Ecto neural progenitor cell (in vitro differentiated cells): ENCODE measurements around the gene PDE11A.

Experiments used
- DNase-seq: peaks from one replicate; pipeline ENCODE4 v3.0.0-alpha.2; 2018; ENCODE audit warnings: low spot score

The PDE11A gene

DNA sequence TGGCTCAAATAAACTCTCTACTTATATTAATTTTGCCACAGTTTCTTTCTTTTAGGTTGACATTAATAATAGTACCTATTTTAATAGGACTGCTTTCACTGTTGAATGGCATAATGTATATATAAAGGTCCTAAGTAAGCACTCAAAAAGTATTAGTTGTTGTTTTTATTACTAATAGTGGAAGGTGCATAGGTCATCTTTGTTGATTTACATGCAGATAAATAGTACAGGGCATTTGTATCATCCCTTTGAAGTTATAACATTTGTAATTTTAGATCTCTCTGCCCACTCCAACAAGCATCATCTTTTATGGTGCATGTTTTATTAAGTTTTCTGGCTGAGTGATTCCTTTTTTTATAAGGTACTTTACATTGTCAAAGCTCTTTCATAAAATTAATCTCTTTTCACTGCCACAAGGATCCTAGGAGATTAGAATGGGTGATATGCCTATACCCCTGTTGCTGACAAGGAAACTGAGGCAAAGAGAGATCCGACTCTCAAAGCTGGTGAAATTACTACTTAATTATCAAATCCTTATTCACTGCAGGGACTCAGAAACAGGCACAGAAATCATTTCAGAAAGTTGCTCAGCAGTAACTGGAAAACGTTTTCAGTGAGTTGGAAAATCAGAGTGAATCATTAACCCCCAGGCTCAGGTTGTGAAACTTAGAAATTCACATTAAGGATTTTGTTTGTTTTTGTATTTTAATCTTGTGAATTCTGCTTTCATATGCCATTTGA is 380.4 kb downstream of the PDE11A start:
- DNase-seq, result no peak

DNA sequence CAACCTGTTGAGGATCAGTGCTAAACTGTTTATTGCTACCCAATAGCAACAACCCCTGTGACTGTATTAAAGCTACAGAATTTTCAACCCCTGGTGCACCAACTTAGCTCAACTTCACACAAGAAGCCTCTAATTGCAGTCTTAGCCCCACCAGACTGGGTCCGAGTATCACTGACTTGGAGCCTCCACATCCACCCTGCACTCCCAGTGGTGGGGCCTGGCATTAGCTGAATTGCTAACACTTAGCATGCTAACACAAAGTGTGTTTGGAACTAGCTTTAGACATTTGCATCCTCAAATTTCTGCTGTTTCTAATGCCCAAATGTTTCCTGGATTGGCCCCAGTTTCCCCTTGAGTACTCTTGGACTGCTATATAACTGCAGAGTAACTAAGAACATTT is 381.4 kb downstream of the PDE11A start:
- DNase-seq, result no peak

DNA sequence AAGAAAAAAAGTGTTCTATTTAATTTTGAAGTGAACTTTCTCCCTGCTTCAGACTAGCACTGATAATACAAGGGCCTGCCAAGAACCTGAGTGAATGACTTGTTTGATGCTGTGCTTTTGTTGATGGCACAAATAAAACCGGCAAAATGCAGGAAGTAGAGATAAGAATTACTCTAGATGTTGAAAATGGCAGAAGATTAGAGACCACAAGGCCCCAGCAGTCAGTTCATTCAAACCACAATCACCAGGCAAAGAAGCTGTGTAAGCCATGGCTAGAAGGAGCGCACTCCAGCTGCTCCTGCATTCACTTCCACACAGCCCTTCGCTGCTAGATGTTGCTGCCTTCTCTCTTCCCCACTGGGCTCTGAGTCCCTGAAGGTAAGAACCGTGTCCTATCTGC is 383.0 kb downstream of the PDE11A start:
- DNase-seq, result no peak

- no peak for DNase-seq
These were observed 383.7 kb downstream of the PDE11A start for GRCh38 chr2:177688844-177689243.

GRCh38 chr2:177683661-177684069 is 388.9 kb downstream of the PDE11A start:
- no peak for DNase-seq

DNA sequence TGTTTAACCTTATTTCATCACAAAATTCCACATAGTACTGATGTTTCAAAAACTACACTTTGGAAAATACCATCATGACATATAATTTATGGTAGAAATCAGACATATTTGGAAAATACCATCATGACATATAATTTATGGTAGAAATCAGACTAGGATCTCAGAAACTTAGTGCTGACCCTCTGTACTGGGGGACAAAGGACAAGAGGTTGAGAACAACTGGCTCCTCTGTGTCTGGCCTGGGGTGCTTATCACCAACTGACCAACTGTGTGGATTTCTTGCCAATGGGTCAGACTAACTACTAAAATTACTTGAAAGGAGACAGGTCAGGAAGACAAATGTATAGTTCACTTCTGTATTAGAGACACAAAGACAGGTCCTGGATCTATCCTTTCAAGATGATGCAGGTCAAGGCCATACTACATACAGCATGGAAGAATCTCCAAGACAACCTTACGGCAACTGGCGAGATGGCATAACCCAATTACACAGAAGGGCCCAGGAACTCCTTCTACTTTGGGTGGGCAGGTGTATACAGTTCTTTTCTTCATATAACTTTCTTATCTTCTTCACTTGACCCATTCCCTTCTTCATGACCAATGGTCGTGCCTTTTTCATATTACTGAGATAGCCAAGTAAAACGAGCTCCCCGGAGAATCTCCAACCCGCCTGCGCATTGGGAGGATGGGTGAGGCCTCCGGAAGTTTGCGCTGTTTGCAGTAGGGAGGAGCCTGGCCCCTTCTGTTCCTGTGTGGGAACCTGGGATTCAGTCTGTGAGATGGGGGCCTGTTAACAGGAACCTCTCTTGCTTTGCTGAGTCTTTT is 389.5 kb downstream of the PDE11A start:
- DNase-seq, result no peak

DNA sequence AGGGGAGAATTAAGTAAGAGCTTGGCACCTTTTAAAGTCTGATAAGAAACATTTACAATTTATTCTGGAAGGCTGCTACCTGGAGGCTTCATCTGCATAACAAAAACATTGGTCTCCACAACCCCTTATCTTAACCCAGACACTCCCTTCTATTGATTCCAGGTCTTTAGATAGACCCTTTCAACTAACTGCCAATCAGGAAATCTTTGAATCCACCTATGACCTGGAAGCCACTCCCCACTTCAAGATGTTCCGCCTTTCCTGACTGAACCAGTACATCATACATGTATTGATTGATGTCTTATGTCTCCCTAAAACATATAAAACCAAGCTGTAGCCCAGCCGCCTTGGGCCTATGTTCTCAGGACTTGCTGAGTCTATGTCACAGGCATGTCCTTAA is 390.6 kb downstream of the PDE11A start:
- DNase-seq, result no peak

DNA sequence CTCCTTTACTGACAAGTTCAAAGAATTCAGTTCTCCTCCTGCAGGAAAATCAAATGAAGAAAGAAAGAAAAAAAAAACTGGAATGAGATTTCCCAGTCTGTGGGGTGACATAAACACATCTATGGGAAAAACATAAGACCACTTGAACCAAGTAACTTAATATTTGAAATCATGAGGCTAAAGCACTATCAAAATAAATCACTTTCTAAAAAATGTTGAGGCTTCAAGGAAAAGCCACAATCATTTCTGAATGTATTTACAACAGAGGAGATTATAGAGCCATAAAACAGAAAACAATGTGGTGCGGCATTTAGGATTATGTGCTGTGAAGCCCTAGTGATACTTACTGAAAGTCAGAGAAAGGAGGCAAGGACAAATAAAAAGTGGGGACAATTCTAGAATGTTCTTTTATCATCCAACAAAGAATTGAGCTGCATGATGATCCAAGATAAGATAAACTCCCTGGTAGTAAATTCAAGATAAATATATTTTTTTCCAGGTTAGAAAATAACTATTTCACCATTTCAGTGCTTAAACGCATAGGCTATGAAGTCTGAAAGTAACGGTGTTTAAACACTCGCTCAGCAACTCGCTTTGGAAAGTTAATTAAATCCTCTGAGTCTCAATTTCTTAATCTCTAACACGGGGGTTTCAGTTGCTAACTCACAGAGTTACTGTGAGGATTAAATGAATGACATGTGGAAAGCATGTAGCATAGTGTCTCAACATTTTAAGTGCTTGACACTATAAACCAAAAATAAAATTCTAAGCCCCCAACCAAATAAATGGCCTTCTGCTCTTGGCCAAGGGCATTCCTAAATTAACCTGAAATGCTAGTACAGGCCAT is 391.5 kb downstream of the PDE11A start:
- DNase-seq, result no peak

DNA sequence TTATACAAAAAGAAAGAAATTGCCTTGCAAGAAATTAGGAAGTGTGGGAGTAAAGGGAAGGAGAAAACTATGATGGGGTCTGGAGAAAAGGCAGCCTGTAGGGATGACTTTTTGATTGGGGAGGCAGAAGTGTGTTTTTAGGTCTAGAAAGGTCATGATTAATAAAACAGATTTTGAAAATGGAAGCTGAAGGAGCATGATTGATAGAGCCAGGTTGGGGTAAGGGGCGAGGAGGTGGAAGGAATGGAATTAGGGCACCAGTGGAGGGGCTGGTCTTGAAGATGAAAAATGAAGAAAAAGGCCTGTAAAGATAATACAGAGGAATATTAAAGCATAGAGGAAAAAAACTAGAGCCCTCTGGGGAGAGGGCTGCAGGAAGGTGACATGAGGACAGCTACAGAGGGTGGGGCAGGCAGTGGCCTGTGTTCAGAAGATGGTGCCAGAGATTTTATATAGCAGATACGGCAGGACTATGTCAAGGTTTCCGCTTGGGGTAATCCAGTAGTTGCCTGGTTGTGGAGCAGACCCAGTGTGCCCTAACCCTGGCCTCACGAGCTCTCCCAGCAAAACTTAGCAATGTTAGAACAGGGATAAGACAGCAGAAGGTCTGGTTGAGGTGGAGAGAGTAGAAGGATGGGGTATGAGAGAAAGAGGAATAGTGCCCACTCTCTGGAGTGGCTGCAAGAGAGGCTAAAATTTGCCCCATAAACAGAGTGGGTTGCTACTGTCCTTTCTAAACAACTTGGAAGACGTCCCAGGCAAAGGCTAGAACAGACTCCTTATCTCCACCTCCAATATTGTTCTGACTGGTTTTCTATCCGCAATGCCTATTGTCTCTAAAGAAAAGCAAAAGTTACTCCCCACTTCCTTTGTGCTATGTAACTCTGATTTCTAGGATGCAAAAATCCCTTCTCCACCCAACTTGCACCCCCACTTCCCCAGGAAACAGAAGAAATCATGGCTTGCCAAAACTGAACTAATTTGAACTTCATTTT is 392.7 kb downstream of the PDE11A start:
- DNase-seq, result no peak

GRCh38 chr2:177678939-177679338 is 393.6 kb downstream of the PDE11A start:
- no peak for DNase-seq

DNA sequence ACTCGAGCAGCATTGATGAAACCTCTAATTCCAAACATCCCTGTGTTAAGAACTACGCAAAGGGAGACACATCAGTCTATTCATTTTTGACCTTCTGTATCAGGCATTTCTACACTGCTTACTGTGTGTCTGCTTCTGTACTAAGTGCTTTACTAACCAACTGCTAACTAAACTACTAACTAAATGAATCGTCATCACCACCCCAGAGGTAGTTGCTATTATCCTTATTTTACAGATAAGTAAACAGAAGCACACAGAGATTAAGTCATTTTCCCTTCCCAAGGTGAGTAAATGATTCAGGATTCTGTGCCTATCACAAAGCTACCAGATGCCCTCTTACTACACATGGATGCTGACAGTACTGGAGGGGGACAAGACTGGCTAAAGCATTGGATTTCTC is 395.9 kb downstream of the PDE11A start:
- DNase-seq, result no peak

- DNase-seq, result no peak
These were observed 396.8 kb downstream of the PDE11A start for GRCh38 chr2:177675825-177676224.

GRCh38 chr2:177675350-177675821 is 397.2 kb downstream of the PDE11A start:
- DNase-seq, result no peak

- no peak for DNase-seq
These were observed 398.7 kb downstream of the PDE11A start for GRCh38 chr2:177673602-177674595.

DNA sequence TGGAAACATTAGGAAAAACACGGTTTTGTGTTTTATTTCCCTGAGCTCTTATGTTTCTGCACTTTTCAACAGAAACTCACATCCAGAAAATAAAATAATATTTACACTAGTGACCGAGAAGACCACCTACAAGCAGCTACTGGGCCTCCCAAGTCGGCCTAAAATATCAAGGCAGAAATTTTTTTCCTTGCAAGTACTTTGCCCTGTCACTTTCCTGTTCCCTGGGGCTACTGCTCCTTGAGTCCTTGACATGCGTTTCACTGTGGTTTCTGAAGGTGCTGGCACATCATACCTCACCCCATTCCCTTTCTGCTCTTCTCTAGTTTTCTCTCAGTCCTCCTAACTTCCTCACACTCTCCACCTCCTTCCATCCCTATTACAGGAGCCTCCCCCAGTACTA is 400.9 kb downstream of the PDE11A start:
- no peak for DNase-seq

GRCh38 chr2:177670791-177671535 is 401.6 kb downstream of the PDE11A start:
- DNase-seq, result no peak

DNA sequence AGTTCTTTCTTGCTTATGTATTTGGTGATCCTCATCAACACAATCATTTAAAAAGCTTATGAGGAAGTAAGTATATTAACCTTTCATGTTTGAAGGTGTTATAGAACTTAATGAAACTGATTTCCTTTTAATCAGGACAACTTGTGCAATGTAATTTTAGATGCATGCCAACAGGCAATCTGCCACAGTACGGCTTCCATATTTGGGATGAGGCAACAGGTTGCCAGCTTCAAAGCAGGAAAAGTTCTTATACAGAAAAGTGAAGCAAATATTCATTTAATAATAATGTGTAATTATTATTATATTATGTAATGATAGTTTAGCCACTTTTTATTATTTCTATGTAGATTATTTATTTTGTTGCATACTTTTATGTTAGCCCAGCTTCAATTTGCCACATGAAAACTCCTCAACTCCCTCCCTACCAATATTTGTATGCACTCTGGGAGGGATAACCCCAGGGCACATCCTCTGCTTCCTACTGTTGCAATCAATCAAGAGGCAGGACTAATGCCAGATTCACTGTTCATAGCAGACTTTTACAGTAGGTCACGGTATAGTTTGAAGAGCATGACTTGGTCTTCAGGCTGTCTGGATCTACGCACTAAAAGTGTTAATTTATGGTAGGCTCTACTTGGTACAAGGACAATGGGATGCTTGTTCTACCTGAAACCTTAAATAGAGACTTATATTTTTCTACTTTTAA is 402.8 kb downstream of the PDE11A start:
- DNase-seq, result no peak

DNA sequence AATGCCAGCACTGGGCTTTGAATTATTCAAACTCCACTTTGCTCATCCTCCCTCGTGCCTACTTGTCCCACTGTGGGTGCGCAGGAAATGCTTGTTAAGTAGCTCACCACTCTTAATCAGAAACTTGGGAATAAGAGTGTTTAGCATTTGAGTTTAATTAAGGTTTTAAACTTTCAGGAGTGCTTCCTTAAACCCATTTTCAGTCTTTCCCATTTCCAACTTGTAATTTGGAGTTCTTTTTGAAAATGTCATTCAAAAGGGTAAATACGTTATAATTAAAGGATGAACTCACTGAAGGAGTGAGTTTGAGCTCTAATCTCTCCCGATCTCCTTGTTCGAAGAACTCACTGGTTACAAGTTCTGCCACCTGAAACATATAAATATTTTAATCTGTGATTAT is 403.4 kb downstream of the PDE11A start:
- no peak for DNase-seq

DNA sequence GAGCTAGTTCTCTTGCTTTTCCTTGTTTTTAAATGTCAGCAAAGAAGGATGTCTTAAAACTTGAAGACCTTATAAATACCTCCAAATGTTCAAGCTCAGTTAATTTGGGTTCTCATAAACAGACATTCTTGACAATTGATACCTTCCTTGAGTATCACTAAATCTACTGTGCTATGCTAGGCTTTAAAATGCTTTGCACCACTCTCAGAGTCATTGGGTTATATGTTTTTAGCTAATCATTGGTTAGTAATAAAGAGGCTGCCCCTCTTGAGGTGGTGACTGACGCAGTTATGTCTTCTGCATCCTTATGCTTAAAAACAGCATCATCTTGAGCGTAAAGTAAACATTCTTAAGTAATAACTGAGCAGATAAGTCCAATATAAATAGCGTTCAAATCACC is 404.0 kb downstream of the PDE11A start:
- DNase-seq, result no peak
